Activated naive CD4-positive, alpha-beta T cell treated with anti-CD3 and anti-CD28 coated beads for 36 hours (primary cell): ENCODE data around the gene ST3GAL6. TPM values are rescaled to one million over a fixed set of nuclear protein-coding genes. Genes with fewer than 3 reads are reported as not detected.

Source experiments
- CTCF ChIA-PET: fragments of 350-600 bp; sonication (Branson Sonifier 250); formaldehyde crosslinking; loops from one replicate; lab custom pipeline; 2021; ENCODE audit warnings: antibody characterized with exemption; lab: Charles Lee
- DNase-seq: peaks from one replicate; pipeline ENCODE4 v3.0.0-alpha.2; 2020
- H3K27ac Mint-ChIP-seq: one replicate; pipeline ENCODE4 v1.8.0; 2021; ENCODE audit warnings: mild to moderate bottlenecking, mixed read lengths
- H3K27me3 Mint-ChIP-seq: one replicate; pipeline ENCODE4 v1.8.0; 2021; ENCODE audit warnings: low read depth, mixed read lengths
- H3K36me3 Mint-ChIP-seq: one replicate; pipeline ENCODE4 v1.8.0; 2021; ENCODE audit warnings: low read depth, mixed read lengths
- H3K4me1 Mint-ChIP-seq: one replicate; pipeline ENCODE4 v1.8.0; 2021; ENCODE audit warnings: low read depth, mixed read lengths
- H3K4me3 Mint-ChIP-seq: one replicate; pipeline ENCODE4 v1.8.0; 2021; ENCODE audit warnings: mild to moderate bottlenecking, moderate library complexity, mixed read lengths
- H3K9me3 Mint-ChIP-seq: one replicate; pipeline ENCODE4 v1.8.0; 2021; ENCODE audit warnings: mixed read lengths
- intact Hi-C: fragments of 100-400 bp; cut with micrococcal nuclease; formaldehyde crosslinking; loops from one replicate; pipeline ENCODE4 v1.15.1; 2023
- total RNA-seq, 2 experiments: library from RNA; stranded (reverse); gene quantifications; one replicate each; pipeline ENCODE4 v1.2.3, GENCODE V29; 2021

Gene ST3GAL6
- total RNA-seq, 2 experiments from 2014 or later, result not detected

DNA sequence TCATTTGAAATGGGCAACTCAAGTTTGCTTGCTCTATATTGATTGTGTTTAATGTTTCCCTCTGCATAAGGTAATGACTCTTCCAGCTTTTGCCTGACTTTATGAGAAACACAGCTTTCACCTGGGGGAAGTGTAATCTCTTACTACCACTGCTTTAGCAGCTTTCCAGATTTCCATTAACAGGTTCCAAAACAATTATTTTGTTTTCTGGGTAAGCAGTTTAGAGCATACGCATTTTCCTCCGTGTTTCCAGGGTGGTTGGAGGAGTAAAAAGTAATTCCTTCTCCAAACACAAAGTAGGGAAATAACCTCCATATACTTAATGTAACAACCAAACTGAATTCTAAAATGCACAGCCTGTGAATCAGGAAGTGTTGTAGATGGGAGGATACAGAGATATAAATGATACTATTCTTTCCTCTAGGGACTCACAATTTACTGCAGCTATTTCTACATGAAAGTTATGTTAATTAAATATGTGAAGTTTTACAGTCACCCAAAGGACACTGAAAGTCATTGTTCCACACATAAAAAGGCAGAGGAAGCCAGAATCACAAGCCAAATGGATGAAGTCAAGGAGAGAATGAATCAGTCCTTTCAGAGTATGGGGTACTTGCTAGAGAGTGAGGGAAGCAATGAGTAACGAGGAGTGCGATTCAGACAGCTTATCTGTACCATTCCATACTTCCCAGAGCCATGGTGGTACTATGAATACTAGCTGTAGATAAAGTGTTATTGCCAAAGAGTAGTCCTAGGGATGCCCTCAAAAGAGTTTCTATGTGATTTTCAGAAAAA is 16.6 kb downstream of the ST3GAL6 start:
- Mint-ChIP-seq H3K4me1 (no peaks in the 10 kb centered on the region), H3K36me3 (no peaks in the 10 kb centered on the region), H3K9me3 (no peaks in the 10 kb centered on the region), H3K27ac (no peak overlapping the region), H3K4me3 (no peak overlapping the region), H3K27me3 (peaks cover 16% of the 10 kb centered on the region)
- CTCF ChIA-PET, result no interaction called here
- intact Hi-C loops, result no loop called here
- DNase-seq, result no peak

DNA sequence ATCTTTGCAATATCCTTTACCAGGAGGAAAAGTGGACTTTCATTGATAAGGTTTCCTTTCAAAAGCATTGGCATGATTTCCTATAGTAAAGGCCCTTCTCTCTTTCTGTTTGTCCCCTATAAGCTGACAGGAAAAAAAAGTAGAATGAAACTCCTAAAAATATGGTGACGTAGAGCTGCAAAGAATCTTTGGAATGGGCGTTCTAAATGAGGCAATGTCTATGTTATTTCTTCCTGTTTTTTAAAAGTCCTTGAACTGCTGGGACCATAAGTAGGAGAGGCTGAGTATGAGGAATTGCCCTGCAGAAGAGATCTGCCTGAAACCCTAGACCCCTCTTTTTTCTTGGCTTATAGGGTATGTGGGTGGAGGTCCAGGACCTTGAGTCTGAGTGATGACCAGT is 17.2 kb downstream of the ST3GAL6 start:
- H3K9me3 Mint-ChIP-seq, result no peaks in the 10 kb centered on the region
- no peak overlapping the region for H3K4me3 Mint-ChIP-seq
- peaks cover 12% of the 10 kb centered on the region for H3K27me3 Mint-ChIP-seq
- no peak overlapping the region for H3K27ac Mint-ChIP-seq
- no peak for DNase-seq
- intact Hi-C loops, result no loop called here
- no peaks in the 10 kb centered on the region for H3K4me1 Mint-ChIP-seq
- CTCF ChIA-PET, result no interaction called here
- H3K36me3 Mint-ChIP-seq, result no peaks in the 10 kb centered on the region

DNA sequence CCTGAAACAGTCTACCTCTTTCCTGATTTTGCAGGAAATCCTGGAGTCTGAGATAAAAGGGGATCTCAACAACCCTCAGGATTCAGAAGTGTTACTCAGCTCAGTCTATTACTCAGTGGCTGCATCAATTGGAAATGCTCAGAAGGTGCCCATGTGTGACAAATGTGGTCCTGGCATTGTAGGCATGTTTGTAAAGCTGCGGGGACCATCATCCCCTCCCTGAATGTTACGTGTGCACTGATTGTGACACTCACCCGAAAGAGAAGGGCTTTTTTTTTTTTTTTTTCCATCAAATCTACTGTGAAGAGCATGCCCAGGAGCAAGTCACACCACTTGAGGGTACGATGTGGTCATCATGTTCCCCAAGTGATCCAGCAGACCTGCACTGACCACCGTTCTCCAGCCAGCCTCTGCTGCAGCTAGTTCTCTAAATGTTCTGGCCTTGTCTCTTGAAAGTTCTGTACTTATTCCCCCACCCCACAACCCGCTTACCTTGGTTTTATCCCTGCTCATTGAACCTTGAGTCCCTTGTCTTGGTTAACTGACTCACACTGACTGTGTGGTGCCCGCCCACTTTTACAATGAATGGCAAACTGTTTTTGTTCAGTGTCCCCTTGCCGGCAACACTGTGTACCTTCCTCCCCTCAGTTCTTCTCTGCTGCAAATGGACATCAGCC is 19.8 kb downstream of the ST3GAL6 start:
- CTCF ChIA-PET, result no interaction called here
- Mint-ChIP-seq H3K27me3 (peaks cover 10% of the 10 kb centered on the region), H3K9me3 (no peaks in the 10 kb centered on the region), H3K27ac (no peak overlapping the region), H3K4me1 (no peaks in the 10 kb centered on the region), H3K4me3 (no peak overlapping the region), H3K36me3 (no peaks in the 10 kb centered on the region)
- intact Hi-C loops, result no loop called here
- DNase-seq, result no peak

DNA sequence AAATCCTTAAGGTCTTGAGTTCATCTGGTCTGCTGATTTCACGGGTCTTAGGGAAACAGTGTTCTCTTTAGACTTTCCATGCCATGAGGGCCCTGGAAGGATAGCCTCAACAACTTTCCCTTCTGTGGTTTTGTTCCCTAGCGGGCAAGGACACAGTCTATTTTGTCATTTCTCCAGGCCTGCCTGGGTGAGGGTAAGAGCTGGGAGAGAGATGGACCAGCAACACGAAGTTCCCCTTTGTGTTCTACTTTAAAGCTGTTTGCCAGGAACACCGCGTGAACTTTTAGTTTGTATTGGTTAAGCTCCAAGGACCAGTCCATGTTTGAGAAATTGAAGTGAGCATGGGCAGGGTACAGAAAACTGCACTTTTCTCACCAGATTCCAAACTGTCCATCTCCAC is 20.9 kb downstream of the ST3GAL6 start:
- H3K27me3 Mint-ChIP-seq, result peaks cover 10% of the 10 kb centered on the region
- intact Hi-C loops, result no loop called here
- no peaks in the 10 kb centered on the region for H3K36me3 Mint-ChIP-seq
- H3K9me3 Mint-ChIP-seq, result no peaks in the 10 kb centered on the region
- no peak overlapping the region for H3K27ac Mint-ChIP-seq
- H3K4me3 Mint-ChIP-seq, result no peak overlapping the region
- H3K4me1 Mint-ChIP-seq, result no peaks in the 10 kb centered on the region
- no peak for DNase-seq
- CTCF ChIA-PET, result no interaction called here

- intact Hi-C loops, result no loop called here
- Mint-ChIP-seq H3K4me1 (no peaks in the 10 kb centered on the region), H3K4me3 (no peak overlapping the region), H3K27me3 (peaks cover 10% of the 10 kb centered on the region), H3K27ac (no peak overlapping the region), H3K36me3 (no peaks in the 10 kb centered on the region), H3K9me3 (no peaks in the 10 kb centered on the region)
- no peak for DNase-seq
- CTCF ChIA-PET, result no interaction called here
Measured at GRCh38 chr3:98784666-98785600, 21.8 kb downstream of the ST3GAL6 start.

DNA sequence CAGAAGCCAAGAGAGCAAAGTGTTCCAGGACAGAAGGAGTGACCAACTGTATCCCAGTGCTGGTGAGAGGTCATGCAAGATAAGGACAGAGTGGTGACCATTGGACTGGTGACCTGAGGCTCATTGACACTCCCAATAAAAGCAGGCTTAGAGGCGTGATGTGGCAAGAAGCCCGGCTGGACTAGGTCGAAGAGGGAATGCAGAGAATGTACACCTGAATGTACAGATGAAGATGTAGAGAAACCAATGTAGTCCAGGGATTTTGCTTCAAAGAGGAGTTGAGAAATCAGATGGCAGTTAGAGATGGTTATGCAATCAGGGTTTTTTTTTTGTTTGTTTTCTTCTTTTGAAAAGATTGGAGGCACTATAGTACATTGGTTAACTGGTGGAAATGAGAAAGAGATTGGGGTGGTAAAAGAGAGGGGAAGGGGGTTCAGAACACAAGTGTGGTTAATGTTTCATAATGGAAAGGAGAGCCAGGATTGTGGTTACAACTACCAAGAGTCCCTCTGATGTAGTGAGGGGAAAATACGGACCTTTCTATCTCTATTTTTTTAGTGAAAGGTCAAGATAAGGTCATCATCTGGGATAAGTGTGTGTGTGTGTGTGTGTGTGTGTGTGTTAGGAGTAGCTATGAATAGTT is 23.3 kb downstream of the ST3GAL6 start:
- no peak for DNase-seq
- CTCF ChIA-PET, result no interaction called here
- H3K36me3 Mint-ChIP-seq, result no peaks in the 10 kb centered on the region
- no peaks in the 10 kb centered on the region for H3K9me3 Mint-ChIP-seq
- intact Hi-C loops, result no loop called here
- H3K27ac Mint-ChIP-seq, result no peak overlapping the region
- H3K27me3 Mint-ChIP-seq, result peaks cover 11% of the 10 kb centered on the region
- no peak overlapping the region for H3K4me3 Mint-ChIP-seq
- no peaks in the 10 kb centered on the region for H3K4me1 Mint-ChIP-seq

DNA sequence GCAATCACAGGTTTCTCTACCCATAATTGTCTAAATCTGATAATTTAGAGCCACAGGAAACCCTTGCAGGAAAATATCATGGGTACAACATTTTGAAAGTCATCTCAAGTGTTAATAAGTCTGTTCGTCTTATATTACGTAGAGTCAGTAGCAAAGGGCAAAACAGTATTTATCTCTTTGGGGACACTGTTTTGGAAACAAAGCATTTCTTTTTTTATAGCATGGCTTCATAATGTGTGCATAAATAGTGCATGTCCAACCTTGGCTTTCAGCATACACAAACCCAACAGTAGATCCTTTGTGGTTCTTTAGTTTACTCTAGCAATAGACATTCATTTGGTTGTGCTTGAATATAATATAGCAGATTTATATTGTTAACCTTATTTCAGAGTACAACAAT is 24.0 kb downstream of the ST3GAL6 start:
- Mint-ChIP-seq H3K27ac (no peak overlapping the region), H3K4me3 (no peak overlapping the region), H3K27me3 (peaks cover 11% of the 10 kb centered on the region), H3K36me3 (no peaks in the 10 kb centered on the region), H3K9me3 (no peaks in the 10 kb centered on the region), H3K4me1 (no peaks in the 10 kb centered on the region)
- DNase-seq, result no peak
- CTCF ChIA-PET, result no interaction called here
- intact Hi-C loops, result no loop called here

GRCh38 chr3:98788651-98789050 is 25.5 kb downstream of the ST3GAL6 start:
- no peak overlapping the region for H3K27ac Mint-ChIP-seq
- CTCF ChIA-PET, result no interaction called here
- intact Hi-C loops, result no loop called here
- no peaks in the 10 kb centered on the region for H3K9me3 Mint-ChIP-seq
- no peaks in the 10 kb centered on the region for H3K36me3 Mint-ChIP-seq
- H3K4me1 Mint-ChIP-seq, result no peaks in the 10 kb centered on the region
- no peak overlapping the region for H3K4me3 Mint-ChIP-seq
- no peak for DNase-seq
- H3K27me3 Mint-ChIP-seq, result peaks cover 11% of the 10 kb centered on the region

DNA sequence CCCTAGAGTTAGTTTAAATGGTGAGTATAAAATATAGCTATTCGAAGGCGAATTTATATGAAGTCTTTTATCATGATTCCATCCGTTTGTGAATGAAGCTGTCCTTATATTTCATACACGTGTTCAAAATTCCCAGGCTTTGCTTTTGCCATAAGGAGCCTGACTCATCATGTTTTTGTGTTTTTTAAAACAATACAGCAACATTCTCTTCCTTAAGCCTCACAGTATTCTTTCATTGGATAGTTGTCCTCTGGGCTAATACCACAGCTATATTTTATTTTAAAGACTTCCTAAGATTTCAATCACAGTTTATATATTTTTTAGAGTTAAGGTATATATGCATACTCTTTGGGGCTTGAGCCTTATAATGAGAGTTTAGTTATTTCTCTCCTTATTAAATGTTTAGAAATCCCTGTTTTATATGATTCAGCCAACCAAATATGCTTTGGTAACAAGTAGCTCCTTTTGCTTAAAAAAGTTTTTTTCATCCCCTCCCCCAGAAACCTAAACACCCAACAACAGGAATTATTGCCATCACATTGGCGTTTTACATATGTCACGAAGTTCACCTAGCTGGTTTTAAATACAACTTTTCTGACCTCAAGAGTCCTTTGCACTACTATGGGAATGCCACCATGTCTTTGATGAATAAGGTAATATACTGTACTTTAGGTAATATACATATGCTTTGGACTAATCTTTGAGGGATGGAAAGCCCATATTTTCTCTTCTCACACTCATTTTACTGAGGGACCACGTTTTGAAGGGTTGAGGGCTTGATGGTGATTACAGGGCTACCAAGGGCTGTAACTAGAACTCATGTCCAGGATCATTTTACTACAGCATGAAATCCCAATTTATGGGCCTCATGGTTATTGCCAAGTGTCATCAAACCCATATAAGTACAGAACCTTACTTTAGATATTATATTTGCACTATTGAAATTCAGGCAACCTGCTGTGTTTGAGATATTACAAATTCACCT is 28.5 kb downstream of the ST3GAL6 start:
- Mint-ChIP-seq H3K4me1 (no peaks in the 10 kb centered on the region), H3K36me3 (no peaks in the 10 kb centered on the region), H3K27me3 (peaks cover 2% of the 10 kb centered on the region), H3K4me3 (no peak overlapping the region), H3K9me3 (no peaks in the 10 kb centered on the region), H3K27ac (no peak overlapping the region)
- CTCF ChIA-PET, result no interaction called here
- no peak for DNase-seq
- intact Hi-C loops, result no loop called here

- no peaks in the 10 kb centered on the region for H3K9me3 Mint-ChIP-seq
- no peak overlapping the region for H3K4me3 Mint-ChIP-seq
- intact Hi-C loops, result no loop called here
- no peaks in the 10 kb centered on the region for H3K36me3 Mint-ChIP-seq
- H3K27me3 Mint-ChIP-seq, result peaks cover 2% of the 10 kb centered on the region
- DNase-seq, result no peak
- CTCF ChIA-PET, result interaction anchor here (0.6 to 0.9 kb wide), 3 partner anchors 19 to 148 kb away, joined by 3 to 4 read pairs (median 3); no protein-coding TSS in a partner anchor
- H3K27ac Mint-ChIP-seq, result no peak overlapping the region
- H3K4me1 Mint-ChIP-seq, result no peaks in the 10 kb centered on the region
Measured at GRCh38 chr3:98793971-98794370, 30.8 kb downstream of the ST3GAL6 start.

DNA sequence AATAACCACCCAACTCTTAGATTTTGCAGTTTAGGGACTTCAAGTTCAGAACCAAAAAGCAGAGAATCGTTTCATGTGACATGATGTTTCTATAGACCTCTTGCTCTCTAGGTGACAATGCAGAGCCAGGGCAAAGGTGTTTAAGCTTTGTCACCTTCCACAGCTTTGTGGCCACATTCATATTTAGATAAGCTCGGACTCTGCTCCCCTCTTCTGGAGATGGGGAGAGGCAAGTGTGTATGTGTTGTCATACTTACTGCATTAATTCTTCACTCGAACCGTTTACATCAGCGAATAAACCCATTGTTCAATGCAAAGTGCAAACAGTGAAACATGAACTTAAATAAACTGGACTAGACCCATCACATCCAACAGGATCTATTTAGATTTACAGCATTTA is 33.2 kb downstream of the ST3GAL6 start:
- no peaks in the 10 kb centered on the region for H3K27me3 Mint-ChIP-seq
- no peaks in the 10 kb centered on the region for H3K9me3 Mint-ChIP-seq
- intact Hi-C loops, result no loop called here
- no peak overlapping the region for H3K27ac Mint-ChIP-seq
- no peak overlapping the region for H3K4me3 Mint-ChIP-seq
- H3K4me1 Mint-ChIP-seq, result no peaks in the 10 kb centered on the region
- CTCF ChIA-PET, result no interaction called here
- H3K36me3 Mint-ChIP-seq, result no peaks in the 10 kb centered on the region
- DNase-seq, result no peak
